T-cell (primary cell): Measurements from ENCODE around the gene COG5. TPM values are rescaled to one million over a fixed set of nuclear protein-coding genes. Genes with fewer than 3 reads are reported as not detected.
"Not testable (repeated sequence)": the region's sequence is repeated elsewhere in the genome, so short reads cannot be mapped to it uniquely, and the experiment has no call there.

ENCODE experiments used
- ATAC-seq, 4 experiments: fragments of 200-7000 bp in 3 of 4; fragments of 150-1000 bp in 1 of 4; cut with Tn5 transposase; replicated peaks in 1 of 4; 1 replicate in 3 of 4; 2 replicates in 1 of 4; pipeline ENCODE4 v1.10.0; 2021; ENCODE audit warnings: moderate library complexity in 3 of 4, mild to moderate bottlenecking in 2 of 4, moderate number of reproducible peaks in 1 of 4
- CTCF ChIA-PET, 2 donors: fragments of 300-600 bp; sonication (Branson Sonifier 250); formaldehyde crosslinking; loops; one replicate each; lab custom pipeline; 2022; ENCODE audit warnings: antibody characterized with exemption in 2 of 2; lab: Charles Lee
- POLR2A ChIA-PET, 2 donors: fragments of 300-600 bp; sonication (Branson Sonifier 250); formaldehyde crosslinking; loops; one replicate each; lab custom pipeline; 2022; ENCODE audit warnings: antibody characterized with exemption in 2 of 2; lab: Charles Lee
- DNase-seq, 35 experiments: peaks; one replicate each; pipeline versions ENCODE4 v3.0.0 to v3.0.0-alpha.2; 2013 to 2023
- H3K27ac ChIP-seq: one replicate; pipeline ENCODE4 v1.5.1; 2013; ENCODE audit warnings: low read length
- H3K27me3 ChIP-seq, 2 experiments: replicated peaks in 1 of 2; 1 replicate in 1 of 2; 2 replicates in 1 of 2; pipeline versions ENCODE4 v1.6.1 to v1.7.0; 2013; ENCODE audit warnings: low read length in 1 of 2, mixed read lengths in 1 of 2; ENCODE audit not compliant: control insufficient read depth in 2 of 2, insufficient read depth in 2 of 2; ENCODE audit errors: extremely low read depth in 1 of 2
- H3K36me3 ChIP-seq, 2 donors: 1 replicate in 1 of 2; 2 replicates in 1 of 2; pipeline versions ENCODE4 v1.6.1 to v1.7.0; 2013; ENCODE audit warnings: low read length in 1 of 2; ENCODE audit not compliant: control insufficient read depth in 2 of 2, insufficient read depth in 1 of 2; ENCODE audit errors: extremely low read depth in 1 of 2
- H3K4me1 ChIP-seq, 2 experiments: 1 replicate in 1 of 2; 2 replicates in 1 of 2; pipeline versions ENCODE4 v1.6.1 to v1.7.0; 2013; ENCODE audit warnings: low read length in 2 of 2, mixed read lengths in 1 of 2; ENCODE audit not compliant: insufficient read depth in 2 of 2, control insufficient read depth in 1 of 2; ENCODE audit errors: extremely low read depth in 1 of 2
- H3K4me3 ChIP-seq, 2 donors: 1 replicate in 1 of 2; 2 replicates in 1 of 2; pipeline versions ENCODE4 v1.5.1 to v1.7.0; 2013; ENCODE audit warnings: mild to moderate bottlenecking in 2 of 2, low read length in 1 of 2, moderate library complexity in 1 of 2; ENCODE audit not compliant: control insufficient read depth in 1 of 2; ENCODE audit errors: extremely low read depth in 1 of 2
- H3K9me3 ChIP-seq: 2 replicates; pipeline ENCODE4 v1.7.0; 2013
- H3K27ac Mint-ChIP-seq, 2 donors: one replicate each; pipeline ENCODE4 v1.8.0; 2020 to 2021; ENCODE audit warnings: mild to moderate bottlenecking in 2 of 2, mixed read lengths in 2 of 2
- H3K27me3 Mint-ChIP-seq, 2 donors: one replicate each; pipeline ENCODE4 v1.8.0; 2021 to 2022; ENCODE audit warnings: mixed read lengths in 2 of 2
- H3K36me3 Mint-ChIP-seq: one replicate; pipeline ENCODE4 v1.8.0; 2021; ENCODE audit warnings: mixed read lengths
- H3K4me1 Mint-ChIP-seq, 3 donors: one replicate each; pipeline ENCODE4 v1.8.0; 2020 to 2022; ENCODE audit warnings: mixed read lengths in 3 of 3, mild to moderate bottlenecking in 1 of 3
- H3K4me3 Mint-ChIP-seq, 3 donors: one replicate each; pipeline ENCODE4 v1.8.0; 2020 to 2022; ENCODE audit warnings: mild to moderate bottlenecking in 3 of 3, mixed read lengths in 3 of 3, moderate library complexity in 3 of 3
- H3K9me3 Mint-ChIP-seq, 3 donors: one replicate each; pipeline ENCODE4 v1.8.0; 2020 to 2022; ENCODE audit warnings: mixed read lengths in 3 of 3
- WGBS: methylation state at CpG from one replicate; pipeline ENCODE4 v1.1.5; 2013; ENCODE audit warnings: missing lambda C conversion rate; ENCODE audit not compliant: insufficient coverage; 5-methylcytosine and 5-hydroxymethylcytosine counted together
- total RNA-seq, 35 experiments: library from RNA in 6 of 35; stranded (reverse) in 6 of 35; fragments of 120-200 nt in 1 of 35; gene quantifications; one replicate each; pipeline versions ENCODE4 v1.2.1 to v1.2.4 and lab custom pipeline; 2013 to 2026

COG5 gene
- total RNA-seq, 5 donors from 2014 or later (not counting 1 experiment from before 2014, with no cell fraction given), result 37.3 to 83.8 (median 55.4) TPM

DNA sequence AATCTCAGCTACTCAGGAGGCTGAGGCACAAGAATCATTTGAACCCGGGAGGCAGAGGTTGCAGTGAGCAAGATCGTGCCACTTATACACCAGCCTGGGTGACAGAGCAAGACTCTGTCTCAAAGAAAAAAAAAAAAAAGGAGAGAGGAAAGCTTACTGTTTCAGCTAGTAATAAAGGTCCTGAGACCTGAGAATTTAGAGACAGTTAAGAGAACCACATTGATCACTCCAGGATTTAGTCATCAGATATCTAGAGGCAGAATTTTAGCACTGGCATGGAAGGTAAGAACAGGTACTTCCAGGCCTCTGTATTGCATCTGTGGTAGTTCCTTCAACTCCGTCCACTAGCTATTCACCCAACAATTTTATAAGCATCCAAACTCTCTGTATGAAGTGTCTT lies 7.8 kb downstream of the COG5 start:
- H3K36me3 ChIP-seq, result peaks cover 0 to 43% of the 10 kb centered on the region in 2 donors
- CTCF ChIA-PET, result no interaction called here
- peaks cover 51 to 79% (median 54%) of the 10 kb centered on the region in 3 donors for H3K4me1 Mint-ChIP-seq
- 100% methylated on average over 2 of the region's 3 CpGs for WGBS
- H3K4me3 ChIP-seq, result no peak overlapping the region
- peaks cover 44% of the 10 kb centered on the region for H3K36me3 Mint-ChIP-seq
- H3K4me1 ChIP-seq, result peaks cover 3 to 12% of the 10 kb centered on the region in 2 experiments
- no peaks in the 10 kb centered on the region for H3K27me3 ChIP-seq
- H3K9me3 ChIP-seq, result no peaks in the 10 kb centered on the region
- POLR2A ChIA-PET, result interaction anchor here in 1 of 2 donors (0.7 kb wide), 1 partner anchor 8 kb away, joined by 4 read pairs; the partner anchor contains the start of genes COG5 and DUS4L
- no peaks in the 10 kb centered on the region for H3K27me3 Mint-ChIP-seq
- ATAC-seq, result no peak
- H3K27ac ChIP-seq, result no peak overlapping the region
- DNase-seq, result no peak
- no peaks in the 10 kb centered on the region for H3K9me3 Mint-ChIP-seq
- no peak overlapping the region for H3K4me3 Mint-ChIP-seq
- H3K27ac Mint-ChIP-seq, result no peak overlapping the region

DNA sequence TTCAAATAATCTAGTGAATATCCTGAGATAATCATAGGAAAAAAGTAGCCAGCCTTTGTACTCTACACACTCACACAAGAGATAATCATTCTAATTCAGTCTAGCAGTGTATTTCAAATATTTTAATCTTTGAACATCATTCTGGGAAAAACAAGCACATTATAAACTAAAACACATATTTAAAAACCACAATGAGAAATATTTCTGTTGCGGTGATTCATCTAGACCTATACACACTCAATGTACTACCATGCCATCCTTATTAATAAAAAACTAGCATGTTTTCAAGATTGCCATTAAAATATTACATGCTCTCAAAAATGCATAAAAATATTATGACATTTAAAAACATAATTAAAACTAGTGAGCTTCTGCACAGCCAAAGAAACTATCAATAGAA lies 11.8 kb downstream of the COG5 start:
- peaks cover 4 to 56% of the 10 kb centered on the region in 2 donors for H3K36me3 ChIP-seq
- WGBS, result 100% methylated on average over 1 of the region's 1 CpG
- peaks cover 0 to 3% of the 10 kb centered on the region in 2 experiments for H3K4me1 ChIP-seq
- H3K27ac ChIP-seq, result no peak overlapping the region
- Mint-ChIP-seq H3K36me3 (peaks cover 68% of the 10 kb centered on the region), H3K4me3 (no peak overlapping the region), H3K27ac (no peak overlapping the region), H3K4me1 (peaks cover 40 to 63% (median 48%) of the 10 kb centered on the region in 3 donors), H3K9me3 (peaks cover 4 to 7% (median 6%) of the 10 kb centered on the region in 3 donors), H3K27me3 (no peaks in the 10 kb centered on the region)
- H3K4me3 ChIP-seq, result no peak overlapping the region
- ATAC-seq (no peak), DNase-seq (no peak)
- no peaks in the 10 kb centered on the region for H3K9me3 ChIP-seq
- H3K27me3 ChIP-seq, result no peaks in the 10 kb centered on the region
- POLR2A ChIA-PET, result no interaction called here
- CTCF ChIA-PET, result no interaction called here

DNA sequence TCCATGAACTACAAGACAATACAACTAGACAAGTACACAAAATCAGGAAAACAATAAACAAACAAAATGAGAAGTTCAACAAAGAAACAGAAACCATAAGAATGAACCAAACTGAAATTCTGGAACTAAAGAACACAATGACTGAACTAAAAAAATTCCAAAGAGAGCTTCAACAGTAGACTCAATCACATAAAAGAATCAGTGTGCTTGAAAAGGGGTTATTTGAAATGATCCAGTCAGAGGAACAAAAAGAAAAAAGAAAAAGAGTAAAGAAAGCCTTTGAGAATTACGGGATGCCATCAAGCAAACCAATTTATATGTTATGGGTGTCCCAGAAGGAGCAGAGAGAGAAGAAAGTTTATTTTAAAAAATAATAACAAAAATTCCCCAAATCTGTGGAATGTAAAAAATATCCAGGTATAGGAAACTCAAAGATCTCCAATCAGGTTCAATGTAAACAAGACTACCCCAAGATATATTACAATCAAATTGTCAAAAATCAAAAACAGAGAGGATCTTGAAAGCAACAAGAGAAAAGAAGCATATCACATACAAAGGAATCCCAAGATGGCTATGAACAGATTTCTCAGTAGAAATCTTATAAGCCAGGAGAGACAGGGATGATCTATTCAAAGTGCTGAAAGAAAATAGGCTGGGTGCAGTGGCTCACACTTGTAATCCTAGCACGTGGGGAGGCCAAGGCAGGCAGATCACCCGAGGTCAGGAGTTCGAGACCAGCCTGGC lies 18.7 kb downstream of the COG5 start:
- H3K9me3 ChIP-seq, result no peaks in the 10 kb centered on the region
- ChIA-PET CTCF (no interaction called here), POLR2A (no interaction called here)
- H3K4me3 Mint-ChIP-seq, result no peak overlapping the region
- ATAC-seq (no peak), DNase-seq (no peak)
- H3K36me3 ChIP-seq, result peaks cover 4 to 58% of the 10 kb centered on the region in 2 donors
- H3K27me3 Mint-ChIP-seq, result no peaks in the 10 kb centered on the region
- no CpG with 5 or more reads among the region's 4 CpGs for WGBS
- H3K36me3 Mint-ChIP-seq, result peaks cover 69% of the 10 kb centered on the region
- H3K4me1 Mint-ChIP-seq, result peaks cover 19 to 22% (median 20%) of the 10 kb centered on the region in 3 donors
- H3K27me3 ChIP-seq, result no peaks in the 10 kb centered on the region
- peaks cover 16 to 27% (median 18%) of the 10 kb centered on the region in 3 donors for H3K9me3 Mint-ChIP-seq
- H3K27ac Mint-ChIP-seq, result no peak overlapping the region
- peaks cover 0 to 11% of the 10 kb centered on the region in 2 experiments for H3K4me1 ChIP-seq
- no peak overlapping the region for H3K27ac ChIP-seq
- peak overlapping the region in 1 of 2 donors; percentile 5 for H3K4me3 ChIP-seq

DNA sequence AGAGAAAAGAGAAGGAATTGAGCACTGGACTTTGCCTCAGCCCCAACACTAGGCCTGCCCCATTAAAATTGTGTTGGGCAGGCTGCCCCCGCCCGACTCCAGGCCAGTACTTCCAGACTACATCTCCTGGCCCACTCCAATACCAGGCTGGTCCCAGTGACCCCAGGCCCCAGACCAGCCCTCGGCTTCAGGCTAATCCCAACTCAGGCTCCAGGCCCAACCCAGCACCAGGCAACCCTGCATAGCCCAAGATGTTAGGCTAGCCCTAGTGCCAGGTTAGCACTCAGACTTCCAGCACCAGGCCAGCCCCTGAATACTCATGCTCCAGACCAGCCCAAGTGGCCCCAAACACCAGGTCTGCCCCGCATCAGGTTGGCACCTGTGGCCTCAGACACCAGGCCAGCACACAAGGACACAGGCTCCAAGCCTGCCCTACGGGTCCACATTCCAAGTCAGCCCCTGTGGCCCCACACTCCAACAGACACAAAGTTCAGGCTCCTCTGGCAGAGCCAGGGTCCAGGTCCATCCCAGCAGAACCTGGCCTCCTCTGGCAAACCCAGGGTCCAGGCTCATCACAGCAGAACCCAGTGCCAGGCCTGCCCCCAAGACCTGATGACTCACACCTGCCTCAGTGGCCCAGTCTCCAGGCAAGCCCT lies 20.3 kb downstream of the COG5 start:
- H3K27ac Mint-ChIP-seq, result no peak overlapping the region

DNA sequence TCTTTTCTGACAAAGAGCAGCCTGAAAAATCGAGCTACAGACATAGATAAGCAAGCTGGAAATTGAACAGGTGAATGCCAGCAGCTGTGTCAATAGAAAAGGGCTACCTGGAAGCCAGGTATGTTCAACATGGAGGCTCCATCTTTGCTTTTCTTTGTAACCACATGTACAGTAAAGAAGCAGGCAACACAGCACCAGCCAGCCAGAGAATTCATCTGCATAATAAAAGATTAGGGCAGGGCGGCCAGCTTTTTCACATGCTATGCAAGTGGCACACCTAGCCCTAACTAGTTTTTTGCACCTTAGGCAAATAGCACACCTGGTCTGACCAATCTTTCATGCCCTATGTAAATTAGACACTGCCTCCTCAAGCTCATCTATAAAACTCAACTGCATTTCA lies 25.7 kb downstream of the COG5 start:
- peaks cover 0 to 17% of the 10 kb centered on the region in 2 donors for H3K36me3 ChIP-seq
- ChIA-PET POLR2A (interaction anchor here in 1 of 2 donors (0.5 kb wide), 1 partner anchor 168 kb away, joined by 3 read pairs; no protein-coding TSS in a partner anchor), CTCF (no interaction called here)
- H3K27ac ChIP-seq, result no peak overlapping the region
- H3K27me3 Mint-ChIP-seq, result no peaks in the 10 kb centered on the region
- H3K4me1 Mint-ChIP-seq, result peaks cover 40 to 53% (median 44%) of the 10 kb centered on the region in 3 donors
- no peaks in the 10 kb centered on the region for H3K9me3 ChIP-seq
- H3K9me3 Mint-ChIP-seq, result no peaks in the 10 kb centered on the region
- no peak for DNase-seq
- no peak overlapping the region for H3K4me3 Mint-ChIP-seq
- H3K36me3 Mint-ChIP-seq, result peaks cover 74% of the 10 kb centered on the region
- no peaks in the 10 kb centered on the region for H3K4me1 ChIP-seq
- H3K4me3 ChIP-seq, result no peak overlapping the region
- H3K27ac Mint-ChIP-seq, result no peak overlapping the region
- no peaks in the 10 kb centered on the region for H3K27me3 ChIP-seq
- WGBS, result 94% methylated on average over 2 of the region's 2 CpGs
- ATAC-seq, result no peak

More for the DNA sequence above, 20.3 kb downstream of the COG5 start:
- WGBS, result 85% methylated on average over 5 of the region's 5 CpGs
- ChIA-PET POLR2A (no interaction called here), CTCF (interaction anchor here in 1 of 2 donors (0.6 kb wide), 1 partner anchor 20 kb away, joined by 4 read pairs; no protein-coding TSS in a partner anchor)
- Histone ChIP-seq H3K9me3 (no peaks in the 10 kb centered on the region), H3K36me3 (peaks cover 4 to 56% of the 10 kb centered on the region in 2 donors), H3K4me3 (no peak overlapping the region), H3K27me3 (no peaks in the 10 kb centered on the region), H3K27ac (no peak overlapping the region), H3K4me1 (peaks cover 0 to 11% of the 10 kb centered on the region in 2 experiments)
- DNase-seq, result no peak
- Mint-ChIP-seq H3K9me3 (peaks cover 14 to 27% (median 18%) of the 10 kb centered on the region in 3 donors), H3K27me3 (no peaks in the 10 kb centered on the region), H3K4me1 (peaks cover 18 to 23% (median 22%) of the 10 kb centered on the region in 3 donors), H3K4me3 (no peak overlapping the region), H3K36me3 (peaks cover 70% of the 10 kb centered on the region)
- ATAC-seq, result no peak

DNA sequence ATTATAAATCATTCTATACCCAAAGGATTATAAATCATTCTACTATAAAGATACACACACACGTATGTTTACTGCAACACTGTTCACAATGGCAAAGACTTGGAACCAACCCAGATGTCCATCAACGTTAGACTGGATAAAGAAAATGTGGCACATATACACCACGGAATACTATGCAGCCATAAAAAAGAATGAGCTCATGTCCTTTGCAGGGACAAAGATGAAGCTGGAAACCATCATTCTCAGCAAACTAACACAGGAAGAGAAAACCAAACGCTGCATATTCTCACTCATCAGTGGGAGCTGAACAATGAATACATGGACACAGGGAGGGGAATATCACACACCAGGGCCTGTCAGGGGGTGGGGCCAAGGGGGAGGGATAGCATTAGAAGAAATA lies 26.5 kb downstream of the COG5 start:
- POLR2A ChIA-PET, result interaction anchor here in 1 of 2 donors (0.7 kb wide), 1 partner anchor 980 kb away, joined by 5 read pairs; no protein-coding TSS in a partner anchor
- Mint-ChIP-seq H3K4me1 (peaks cover 41 to 54% (median 44%) of the 10 kb centered on the region in 3 donors), H3K36me3 (peaks cover 71% of the 10 kb centered on the region)
- H3K4me3 ChIP-seq, DNase-seq, H3K9me3 ChIP-seq, H3K27me3 Mint-ChIP-seq, H3K9me3 Mint-ChIP-seq, H3K4me1 ChIP-seq, ATAC-seq, H3K27ac Mint-ChIP-seq, H3K27me3 ChIP-seq, CTCF ChIA-PET, H3K27ac ChIP-seq, H3K4me3 Mint-ChIP-seq: not testable (repeated sequence)
- WGBS, result 96% methylated on average over 3 of the region's 4 CpGs
- H3K36me3 ChIP-seq, result peaks cover 0 to 16% of the 10 kb centered on the region in 2 donors
